Head of caudate nucleus (tissue), 42 donors: ENCODE measurements around the gene AIRE.
"Not testable (repeated sequence)": the region's sequence is repeated elsewhere in the genome, so short reads cannot be mapped to it uniquely, and the experiment has no call there.

ENCODE experiments used
- DNase-seq, 42 donors: peaks; one replicate each; pipeline versions ENCODE4 v3.0.0 to v3.0.0-alpha.2; 2020 to 2021; ENCODE audit warnings: mixed read lengths in 7 of 42
- intact Hi-C: fragments of 100-400 bp; cut with DNase I; formaldehyde crosslinking; loops from one replicate; pipeline ENCODE4 v1.15.0; 2022

Gene AIRE

GRCh38 chr21:44329971-44330681, 44.5 kb downstream of the AIRE start:
- intact Hi-C loops = no loop called here

GRCh38 chr21:44330698-44331097, 45.0 kb downstream of the AIRE start:
- intact Hi-C loops = no loop called here
- DNase-seq = no peak

More at GRCh38 chr21:44329971-44330681, 44.5 kb downstream of the AIRE start:
- DNase-seq = no peak

DNA sequence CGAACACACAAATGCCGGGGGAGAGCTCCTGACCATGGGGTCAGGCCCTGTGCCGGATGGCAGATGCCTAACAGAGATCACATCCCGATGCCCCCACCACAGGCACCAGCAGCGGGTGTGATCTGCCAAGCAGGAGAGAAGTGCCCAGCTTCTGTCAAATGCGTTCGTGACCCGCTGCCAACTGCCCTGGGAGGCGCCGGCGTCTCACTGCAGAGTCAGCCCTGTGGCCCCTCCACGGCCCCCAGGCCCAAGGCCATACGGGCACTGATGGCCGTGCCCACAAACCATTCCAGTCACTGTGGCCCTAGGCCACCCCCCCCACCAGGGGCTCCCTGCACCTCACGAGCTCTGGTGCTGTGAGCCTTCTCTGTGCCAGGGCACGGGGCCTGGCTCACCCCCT, 45.5 kb downstream of the AIRE start:
- intact Hi-C loops = no loop called here
- DNase-seq = no peak

- intact Hi-C loops = no loop called here
- no peak for DNase-seq
Measured at GRCh38 chr21:44331650-44332307, 46.1 kb downstream of the AIRE start.

GRCh38 chr21:44332383-44332782, 46.7 kb downstream of the AIRE start:
- DNase-seq = no peak
- intact Hi-C loops = no loop called here

DNA sequence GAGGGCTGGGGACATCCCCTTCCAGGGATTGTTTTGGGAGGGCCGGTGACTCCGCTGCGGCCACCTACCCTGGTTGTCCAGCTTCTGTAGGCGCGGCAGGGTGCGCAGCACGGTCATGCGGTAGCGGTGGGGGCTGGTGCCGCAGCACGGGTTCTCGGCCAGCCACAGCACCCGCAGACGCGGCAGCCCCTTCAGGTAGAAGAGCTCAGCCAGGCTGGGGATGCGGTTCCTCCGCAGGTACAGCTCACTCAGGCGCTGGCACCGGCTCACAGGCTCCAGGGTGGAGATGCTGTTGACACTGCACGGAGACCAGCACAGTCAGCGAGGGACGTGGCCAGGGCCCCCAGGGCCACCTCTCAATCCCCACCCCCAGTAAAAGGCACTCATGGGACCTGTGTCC, 47.3 kb downstream of the AIRE start:
- intact Hi-C loops = no loop called here
- DNase-seq = no peak

DNA sequence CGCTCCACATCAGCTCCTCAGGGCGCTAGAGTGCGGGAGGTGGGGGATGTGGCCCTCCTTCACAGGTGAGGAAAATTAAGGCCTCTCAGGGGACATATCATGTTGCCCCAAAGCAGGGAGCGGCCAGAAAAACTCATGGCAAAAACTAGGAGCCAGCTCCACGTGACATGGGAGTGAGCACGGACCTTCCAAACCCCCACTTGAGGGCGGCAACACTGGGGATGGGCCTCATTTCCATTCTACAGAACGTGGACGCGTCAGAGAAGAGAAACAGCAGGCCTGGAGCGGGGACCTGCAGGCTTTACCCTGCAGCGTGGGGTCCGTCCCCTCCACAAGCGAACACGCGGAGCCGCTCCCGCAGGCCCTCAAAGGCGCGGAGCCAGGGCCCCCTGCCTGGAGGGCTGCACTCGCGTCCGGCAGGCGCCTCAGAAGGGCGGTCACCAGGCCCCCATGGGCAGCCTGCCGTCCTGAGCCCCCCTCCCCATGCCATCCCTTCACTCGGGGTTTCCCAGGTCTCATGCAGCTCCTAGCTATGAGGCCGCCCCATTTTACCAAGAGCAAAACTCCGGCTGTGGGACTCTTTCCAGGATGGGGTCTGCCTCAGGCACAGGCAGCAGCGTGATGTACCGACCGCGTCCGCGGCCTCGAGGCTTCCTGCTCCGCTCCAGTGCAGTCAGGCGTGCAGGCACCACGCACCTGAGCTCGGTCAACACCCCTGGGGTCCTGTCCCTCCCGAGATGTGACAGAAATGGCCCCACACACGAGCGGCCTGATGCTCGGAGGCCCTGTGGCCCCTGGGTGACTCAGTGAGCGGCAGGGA, 48.0 kb downstream of the AIRE start:
- intact Hi-C loops = no loop called here

DNA sequence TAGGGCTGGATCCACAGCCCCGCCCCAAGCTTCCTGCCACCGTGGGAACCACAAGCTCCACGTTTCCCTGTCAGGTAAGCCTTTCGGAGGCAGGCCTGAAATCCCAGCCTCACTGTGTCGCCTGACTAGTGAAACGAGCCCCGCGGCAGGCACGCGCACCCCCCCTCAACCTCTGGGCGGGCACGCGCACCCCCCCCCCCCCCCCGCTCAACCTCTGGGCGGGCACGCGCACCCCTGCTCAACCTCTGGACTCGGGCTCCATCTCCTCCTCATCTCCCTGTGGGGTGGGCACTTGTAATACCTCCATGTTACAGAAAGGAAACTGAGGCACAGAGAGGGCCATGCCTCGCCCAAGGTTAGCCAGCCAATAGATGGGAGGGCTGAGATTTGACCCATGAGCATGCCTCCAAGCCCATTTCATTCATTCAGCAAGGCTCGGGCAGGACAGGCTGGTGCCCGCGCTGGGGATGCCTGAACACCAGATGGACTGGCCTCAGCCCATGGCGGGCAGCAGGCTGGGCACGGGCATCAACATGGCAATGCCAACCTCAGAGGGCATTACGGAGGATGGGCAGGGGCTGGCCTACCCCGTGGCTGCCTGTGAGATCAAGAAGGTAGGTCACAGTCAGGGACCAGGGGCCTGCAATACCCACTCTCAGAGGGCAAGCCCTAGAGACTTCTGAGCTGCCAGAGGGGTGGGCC, 48.8 kb downstream of the AIRE start:
- DNase-seq = no peak
- intact Hi-C loops = no loop called here

More for the DNA sequence above, 48.0 kb downstream of the AIRE start:
- no peak for DNase-seq

- DNase-seq = no peak
- intact Hi-C loops = no loop called here
Measured at GRCh38 chr21:44335266-44336059, 49.8 kb downstream of the AIRE start.

GRCh38 chr21:44337449-44337848, 51.8 kb downstream of the AIRE start:
- DNase-seq = no peak
- intact Hi-C loops = no loop called here

DNA sequence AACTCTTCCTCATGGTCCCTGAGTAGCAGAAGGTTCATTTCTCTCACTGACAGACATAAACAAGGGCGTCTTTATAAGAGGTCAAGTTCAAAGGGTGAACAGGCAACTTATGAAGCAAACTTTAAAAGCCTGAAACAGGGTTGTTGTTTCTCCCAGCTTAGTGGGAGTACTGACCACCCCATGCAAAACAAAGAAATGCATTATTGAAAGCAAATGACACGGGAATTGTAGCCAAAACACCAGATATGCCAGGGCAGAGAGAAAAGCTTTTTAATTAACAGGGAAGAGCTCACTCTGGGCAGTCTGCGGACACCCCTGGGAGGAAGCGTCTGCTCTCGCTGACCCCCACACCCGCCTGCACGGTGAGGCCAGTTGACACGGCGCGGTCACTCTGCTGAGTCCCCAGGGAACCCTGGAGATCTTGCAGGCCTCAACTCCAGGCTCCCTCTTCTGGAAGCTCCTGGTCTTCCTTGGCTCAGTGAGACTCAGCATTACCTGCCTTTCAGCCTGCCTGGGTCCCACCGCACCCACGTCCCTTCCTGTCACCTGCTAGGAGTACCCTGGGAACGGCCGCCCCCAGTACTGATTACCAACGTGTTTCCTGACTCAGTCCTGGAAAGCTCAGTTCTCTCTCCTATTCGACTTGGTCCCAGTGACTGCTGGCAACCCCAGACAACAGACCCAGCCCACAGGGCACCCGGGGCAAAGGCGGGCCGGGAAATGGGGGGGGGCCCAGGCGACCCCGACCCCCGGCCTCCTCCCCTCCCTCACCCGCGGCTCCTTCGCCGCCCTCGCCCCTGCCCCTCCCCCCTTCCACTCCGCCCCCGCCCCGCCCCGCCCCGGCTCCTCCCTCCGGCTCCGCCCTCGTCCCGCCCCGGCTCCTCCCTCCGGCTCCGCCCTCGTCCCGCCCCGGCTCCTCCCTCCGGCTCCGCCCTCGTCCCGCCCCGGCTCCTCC, 52.5 kb downstream of the AIRE start:
- DNase-seq = peak; percentile 61 to 94 (median 83)

GRCh38 chr21:44338971-44339910, 53.6 kb downstream of the AIRE start, which contains the start of gene CFAP410:
Gene CFAP410, minus strand, starts transcription at chr21:44339390. Its CDS starts 196 bp downstream, at chr21:44339194.
- peak; percentile 83 to 97 (median 94) for DNase-seq
- intact Hi-C loops = no loop called here

More for the DNA sequence above, 52.5 kb downstream of the AIRE start:
- intact Hi-C loops = no loop called here

GRCh38 chr21:44341726-44342458, 56.2 kb downstream of the AIRE start:
- DNase-seq = not testable (repeated sequence)
- intact Hi-C loops = loop anchor here (10.0 kb wide), 1 partner anchor 463 kb away; the partner anchor contains the start of gene UBE2G2

DNA sequence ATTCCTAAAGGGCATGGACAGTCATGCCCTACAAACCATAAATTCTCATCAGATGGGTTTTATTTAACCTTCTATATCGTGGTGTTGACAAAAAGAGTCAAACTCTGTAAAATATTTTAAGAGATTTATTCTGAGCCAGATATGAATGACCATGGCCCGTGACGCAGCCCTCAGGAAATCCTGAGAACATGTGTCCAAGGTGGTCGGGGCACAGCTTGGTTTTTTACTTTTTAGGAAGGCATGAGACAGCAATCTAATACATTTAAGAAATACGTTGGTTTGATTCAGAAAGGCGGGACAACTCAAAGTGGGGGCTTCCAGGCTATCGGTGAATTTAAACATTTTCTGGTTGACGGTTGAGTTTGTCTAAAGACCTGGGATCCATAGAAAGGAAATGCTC, 57.3 kb downstream of the AIRE start:
- intact Hi-C loops = loop anchor here (10.0 kb wide), 1 partner anchor 462 kb away; the partner anchor contains the start of gene UBE2G2
- not testable (repeated sequence) for DNase-seq

DNA sequence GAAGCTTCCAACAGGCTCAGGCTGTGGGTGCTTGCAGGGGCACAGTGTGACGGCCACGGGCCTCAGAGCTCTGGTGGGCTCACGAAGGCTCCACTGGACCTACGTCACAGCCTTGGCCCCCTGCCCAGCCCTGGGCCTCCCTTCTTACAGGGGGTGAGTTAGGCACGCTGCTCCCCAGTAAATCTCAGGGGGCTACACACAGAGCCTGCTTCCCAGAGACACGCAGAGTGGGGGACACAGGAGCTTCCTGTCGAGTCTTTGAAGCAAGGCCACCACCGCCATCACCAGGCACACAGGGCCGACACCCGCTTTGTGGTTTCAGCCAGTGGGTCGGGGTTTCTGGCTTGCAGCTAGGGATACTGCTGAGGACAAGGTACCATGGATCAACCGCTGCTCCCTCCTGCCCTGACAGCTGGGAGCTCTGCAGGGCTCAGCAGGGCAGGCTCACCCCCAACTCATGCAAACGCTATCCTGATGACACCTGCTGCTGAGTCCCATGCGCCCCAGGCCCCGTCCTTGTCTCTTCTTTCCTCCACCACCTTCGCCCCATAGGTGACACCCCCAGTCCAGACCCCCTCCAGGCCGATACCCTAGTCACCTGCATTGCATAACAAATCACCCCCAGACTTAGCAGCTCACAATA, 59.0 kb downstream of the AIRE start:
- no peak for DNase-seq
- intact Hi-C loops = loop anchor here (10.0 kb wide), 1 partner anchor 460 kb away; the partner anchor contains the start of gene UBE2G2
